Measurements from ENCODE around the gene PALD1. TPM values are rescaled to one million over a fixed set of nuclear protein-coding genes. Genes with fewer than 3 reads are reported as not detected.

Gene PALD1
- total and polyA plus RNA-seq, 2 of the 4 experiments (the other 2 are of a cell fraction): 0.12 to 0.18 TPM

DNA sequence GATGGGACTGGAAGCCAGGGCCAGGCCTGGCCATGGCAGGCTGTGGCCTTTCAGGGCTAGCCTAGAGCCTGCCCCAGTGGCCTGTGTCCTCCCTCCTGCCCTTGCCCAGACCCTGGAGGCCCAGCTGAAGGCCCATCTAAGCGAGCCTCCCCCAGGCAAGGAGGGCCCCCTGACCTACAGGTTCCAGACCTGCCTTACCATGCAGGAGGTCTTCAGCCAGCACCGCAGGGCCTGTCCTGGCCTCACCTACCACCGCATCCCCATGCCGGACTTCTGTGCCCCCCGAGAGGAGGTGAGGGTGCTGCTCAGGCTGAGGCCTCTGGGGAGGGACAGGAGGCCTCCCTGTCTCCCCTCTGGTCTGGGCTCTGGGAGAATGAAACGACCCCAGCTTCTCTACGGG, 60.9 kb downstream of the PALD1 start:
- no peaks in the 10 kb centered on the region for H4K20me1 ChIP-seq (ENCODE audit: insufficient read depth, low read length)
- no peak overlapping the region for H4K8ac ChIP-seq (ENCODE audit: low read depth in 2 of 2, low read length in 2 of 2)
- H3K56ac ChIP-seq (ENCODE audit: extremely low read depth, insufficient read depth, low read length): no peak overlapping the region
- H3K9ac ChIP-seq (ENCODE audit: low read depth, low read length): no peak overlapping the region
- no peak overlapping the region for H2AK9ac ChIP-seq (replicated peaks; ENCODE audit: low read depth, low read length, poor library complexity)
- H4K91ac ChIP-seq (ENCODE audit: insufficient read depth, low read depth, low read length): no peak overlapping the region
- H3K18ac ChIP-seq (ENCODE audit: low read depth, low read length): no peak overlapping the region
- H3K4me2 ChIP-seq (ENCODE audit: low read depth, low read length): no peak overlapping the region
- no peak overlapping the region for H3K14ac ChIP-seq (replicated peaks; ENCODE audit: low read depth, low read length)
- BruUV-seq (replicated peaks): no TSS peak
- no peak overlapping the region for H3K4me3 ChIP-seq (ENCODE audit: insufficient read depth, low read depth, low read length)
- in situ Hi-C loops (cut with MboI; ENCODE audit: low sequenced_read_pairs): loop anchor here (5.0 kb wide), 1 partner anchor 77 kb away; no protein-coding TSS in a partner anchor
- no peak overlapping the region for H2AFZ ChIP-seq (replicated peaks; ENCODE audit: low read length, poor library complexity)
- DNase-seq (no peak), ATAC-seq (ENCODE audit: low read depth) (no peak)
- no peaks in the 10 kb centered on the region for H3K4me1 ChIP-seq (ENCODE audit: control insufficient read depth, insufficient read depth, low read length)
- ChIA-PET CTCF (no interaction called here), POLR2A (ENCODE audit: unreplicated experiment) (no interaction called here)
- intact Hi-C loops (cut with micrococcal nuclease): no loop called here
- H3K79me1 ChIP-seq (ENCODE audit: low read depth in 1 of 2, low read length in 2 of 2): no peaks in the 10 kb centered on the region
- peaks cover 30% of the 10 kb centered on the region for H3K27me3 ChIP-seq (ENCODE audit: control insufficient read depth, insufficient read depth, low read length)
- WGBS, 2 experiments (ENCODE audit: extremely low coverage in 2 of 2, insufficient read length in 1 of 2): 100% methylated on average over 1 of the region's 7 CpGs; no CpG with 5 or more reads in 1 of the 2 experiments
- TF ChIP-seq, protein P1, sequence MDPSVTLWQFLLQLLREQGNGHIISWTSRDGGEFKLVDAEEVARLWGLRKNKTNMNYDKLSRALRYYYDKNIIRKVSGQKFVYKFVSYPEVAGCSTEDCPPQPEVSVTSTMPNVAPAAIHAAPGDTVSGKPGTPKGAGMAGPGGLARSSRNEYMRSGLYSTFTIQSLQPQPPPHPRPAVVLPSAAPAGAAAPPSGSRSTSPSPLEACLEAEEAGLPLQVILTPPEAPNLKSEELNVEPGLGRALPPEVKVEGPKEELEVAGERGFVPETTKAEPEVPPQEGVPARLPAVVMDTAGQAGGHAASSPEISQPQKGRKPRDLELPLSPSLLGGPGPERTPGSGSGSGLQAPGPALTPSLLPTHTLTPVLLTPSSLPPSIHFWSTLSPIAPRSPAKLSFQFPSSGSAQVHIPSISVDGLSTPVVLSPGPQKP (IDR thresholded peaks at IDR 0.05; ENCODE audit: borderline replicate concordance, low read depth, low read length): no peak
- no peak for TF ChIP-seq NFE2L2 (IDR thresholded peaks at IDR 0.05; ENCODE audit: low read depth, low read length)
- no peak for TF ChIP-seq MAZ (IDR thresholded peaks at IDR 0.05; ENCODE audit: borderline replicate concordance, low read depth, low read length)
- TF ChIP-seq RCOR1 (IDR thresholded peaks at IDR 0.05; ENCODE audit: insufficient replicate concordance, low read length): no peak
- TF ChIP-seq, protein P2, sequence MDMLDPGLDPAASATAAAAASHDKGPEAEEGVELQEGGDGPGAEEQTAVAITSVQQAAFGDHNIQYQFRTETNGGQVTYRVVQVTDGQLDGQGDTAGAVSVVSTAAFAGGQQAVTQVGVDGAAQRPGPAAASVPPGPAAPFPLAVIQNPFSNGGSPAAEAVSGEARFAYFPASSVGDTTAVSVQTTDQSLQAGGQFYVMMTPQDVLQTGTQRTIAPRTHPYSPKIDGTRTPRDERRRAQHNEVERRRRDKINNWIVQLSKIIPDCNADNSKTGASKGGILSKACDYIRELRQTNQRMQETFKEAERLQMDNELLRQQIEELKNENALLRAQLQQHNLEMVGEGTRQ (IDR thresholded peaks at IDR 0.05; ENCODE audit: low read depth, low read length): no peak
- no peak for TF ChIP-seq FOS (IDR thresholded peaks at IDR 0.05; ENCODE audit: low read depth, low read length)
- no peak for TF ChIP-seq SMC3 (IDR thresholded peaks at IDR 0.05; ENCODE audit: low read depth, low read length)
- TF ChIP-seq MXI1 (IDR thresholded peaks at IDR 0.05; ENCODE audit: borderline replicate concordance, low read depth, low read length): no peak
- TF ChIP-seq, protein P3, sequence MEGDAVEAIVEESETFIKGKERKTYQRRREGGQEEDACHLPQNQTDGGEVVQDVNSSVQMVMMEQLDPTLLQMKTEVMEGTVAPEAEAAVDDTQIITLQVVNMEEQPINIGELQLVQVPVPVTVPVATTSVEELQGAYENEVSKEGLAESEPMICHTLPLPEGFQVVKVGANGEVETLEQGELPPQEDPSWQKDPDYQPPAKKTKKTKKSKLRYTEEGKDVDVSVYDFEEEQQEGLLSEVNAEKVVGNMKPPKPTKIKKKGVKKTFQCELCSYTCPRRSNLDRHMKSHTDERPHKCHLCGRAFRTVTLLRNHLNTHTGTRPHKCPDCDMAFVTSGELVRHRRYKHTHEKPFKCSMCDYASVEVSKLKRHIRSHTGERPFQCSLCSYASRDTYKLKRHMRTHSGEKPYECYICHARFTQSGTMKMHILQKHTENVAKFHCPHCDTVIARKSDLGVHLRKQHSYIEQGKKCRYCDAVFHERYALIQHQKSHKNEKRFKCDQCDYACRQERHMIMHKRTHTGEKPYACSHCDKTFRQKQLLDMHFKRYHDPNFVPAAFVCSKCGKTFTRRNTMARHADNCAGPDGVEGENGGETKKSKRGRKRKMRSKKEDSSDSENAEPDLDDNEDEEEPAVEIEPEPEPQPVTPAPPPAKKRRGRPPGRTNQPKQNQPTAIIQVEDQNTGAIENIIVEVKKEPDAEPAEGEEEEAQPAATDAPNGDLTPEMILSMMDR (conservative IDR thresholded peaks at IDR 0.05; ENCODE audit: low read depth, low read length): no peak
- TF ChIP-seq CHD1 (IDR thresholded peaks at IDR 0.05; ENCODE audit: low read depth, low read length): no peak
- no peak for TF ChIP-seq BHLHE40 (IDR thresholded peaks at IDR 0.05; ENCODE audit: low read depth, low read length)
- TF ChIP-seq POLR2A (IDR thresholded peaks at IDR 0.05; ENCODE audit: low read depth, low read length): no peak
- TF ChIP-seq MAFK (IDR thresholded peaks at IDR 0.05; ENCODE audit: low read depth, low read length): no peak
- no peak for TF ChIP-seq RFX5 (IDR thresholded peaks at IDR 0.05; ENCODE audit: low read depth, low read length)
- H2BK5ac ChIP-seq (ENCODE audit: low read depth, low read length, poor library complexity, severe bottlenecking): no peak overlapping the region
- H2AK5ac ChIP-seq (ENCODE audit: low read depth, low read length): no peak overlapping the region
- H3K4ac ChIP-seq (ENCODE audit: low read depth, low read length): no peak overlapping the region
- H2BK15ac ChIP-seq (ENCODE audit: low read depth, low read length): no peak overlapping the region
- H2BK120ac ChIP-seq (ENCODE audit: low read depth, low read length): no peak overlapping the region
- H3K27ac ChIP-seq (ENCODE audit: insufficient read depth, low read length): no peak overlapping the region
- H3K9me1 ChIP-seq (ENCODE audit: insufficient read depth, low read length): no peaks in the 10 kb centered on the region
- H3K9me3 ChIP-seq (ENCODE audit: control insufficient read depth, insufficient read depth, low read length): no peaks in the 10 kb centered on the region
- no peaks in the 10 kb centered on the region for H3K36me3 ChIP-seq (ENCODE audit: control insufficient read depth, insufficient read depth, low read length)
- H3K23ac ChIP-seq (ENCODE audit: low read depth, low read length): no peak overlapping the region
- H2BK20ac ChIP-seq (ENCODE audit: low read depth, low read length): no peak overlapping the region
- H4K5ac ChIP-seq (ENCODE audit: low read depth, low read length): no peak overlapping the region
- dilution Hi-C loops (cut with HindIII; ENCODE audit: low sequenced_read_pairs, unreplicated experiment): no loop called here

Data from IMR-90 (cell line).